Aorta (tissue), 5 donors: ENCODE data around the gene PTPRG. TPM values are rescaled to one million over a fixed set of nuclear protein-coding genes. Genes with fewer than 3 reads are reported as not detected.

Experiments used
- ATAC-seq: fragments of 200-7000 bp; cut with Tn5 transposase; one replicate; pipeline ENCODE4 v1.9.1; 2022; ENCODE audit warnings: moderate library complexity; ENCODE audit not compliant: low FRiP score
- DNase-seq, 2 donors: peaks; one replicate each; pipeline ENCODE4 v3.0.0-alpha.2; 2020
- H3K27ac ChIP-seq, 2 donors: one replicate each; pipeline ENCODE4 v1.5.1; 2013; ENCODE audit warnings: low read length in 2 of 2, mild to moderate bottlenecking in 2 of 2, moderate library complexity in 2 of 2, control low read depth in 1 of 2, inconsistent platforms in 1 of 2, low read depth in 1 of 2
- H3K27me3 ChIP-seq, 2 donors: one replicate each; pipeline ENCODE4 v1.6.1; 2013; ENCODE audit warnings: control low read depth in 1 of 2, low read length in 1 of 2, mild to moderate bottlenecking in 1 of 2, moderate library complexity in 1 of 2; ENCODE audit not compliant: insufficient read depth in 2 of 2, control insufficient read depth in 1 of 2
- H3K36me3 ChIP-seq, 2 donors: one replicate each; pipeline ENCODE4 v1.6.1; 2013; ENCODE audit warnings: control low read depth in 1 of 2, low read length in 1 of 2, mild to moderate bottlenecking in 1 of 2; ENCODE audit not compliant: insufficient read depth in 2 of 2, control insufficient read depth in 1 of 2
- H3K4me1 ChIP-seq, 2 donors: one replicate each; pipeline ENCODE4 v1.6.1; 2013; ENCODE audit warnings: low read length in 2 of 2, control low read depth in 1 of 2, mild to moderate bottlenecking in 1 of 2, moderate library complexity in 1 of 2; ENCODE audit not compliant: insufficient read depth in 2 of 2, control insufficient read depth in 1 of 2
- H3K4me3 ChIP-seq, 2 donors: one replicate each; pipeline ENCODE4 v1.5.1; 2013; ENCODE audit warnings: low read length in 2 of 2, control low read depth in 1 of 2, mild to moderate bottlenecking in 1 of 2
- H3K9me3 ChIP-seq: one replicate; pipeline ENCODE4 v1.6.1; 2013; ENCODE audit warnings: mild to moderate bottlenecking, low read length; ENCODE audit not compliant: control insufficient read depth
- WGBS, 2 donors: extraction: QIAGEN DNeasy Blood & Tissue Kit; methylation state at CpG; one replicate each; pipeline ENCODE4 v1.1.7; 2013; 5-methylcytosine and 5-hydroxymethylcytosine counted together
- intact Hi-C, 2 donors: fragments of 100-400 bp; cut with DNase I; formaldehyde crosslinking; loops; one replicate each; pipeline versions ENCODE4 v1.14.2 to v1.15.0; 2022
- long read RNA-seq, 2 donors: library from polyadenylated mRNA; unstranded; transcript quantifications; one replicate each; pipeline ENCODE4 v2.0.0, GENCODE V29; 2020 to 2021
- polyA plus RNA-seq, 2 donors: library from polyadenylated mRNA; stranded (reverse); fragments of 200-250 nt; gene quantifications; one replicate each; pipeline ENCODE4 v1.2.3, GENCODE V29; 2013
- total RNA-seq, 2 donors: library from RNA; stranded (reverse); fragmentation: NEBNext Ultra II Directional; extraction: Animal tissue kit (Norgen Biotek cat#: 25700); gene quantifications; one replicate each; pipeline ENCODE4 v1.2.1, GENCODE V29; 2021
- donor health status: healthy with polysubstance abuse.
- donor health status: Bipolar disorder and iron deficiency.
- donor health status: DM: no; HTN: no; CAD: no.
- donor health status: DM: no; HTN: no; CAD: no.
- donor health status: DM: yes; HTN: yes; CAD: no.

Gene PTPRG
- total RNA-seq, result 100 to 1,000 TPM in 1 of 2 donors, 10 to 100 TPM in 1; 85.0 to 150 TPM
- 10 to 100 TPM in 1 of 2 donors, 1 to 10 TPM in 1; 5.3 to 19.8 TPM for polyA plus RNA-seq
- long read RNA-seq, donor 1, partial matches to known transcripts, result 14 of 138 reads
- long read RNA-seq, donor 1, other reads (novel, unspliced or antisense), result 124 of 138 reads
- long read RNA-seq, donor 2, partial matches to known transcripts, result 6 of 65 reads
- long read RNA-seq, donor 2, other reads (novel, unspliced or antisense), result 59 of 65 reads

GRCh38 chr3:61561374-61562041 lies at the start of gene PTPRG:
TSS of gene PTPRG (plus strand) at chr3:61561571. CDS start at chr3:61562288, 717 bp downstream.
- peak within 1 kb of the TSS; percentile 78 to 89 for H3K27ac ChIP-seq
- no peaks in the 10 kb centered on the region for H3K9me3 ChIP-seq
- H3K27me3 ChIP-seq, result no peaks in the 10 kb centered on the region
- H3K4me3 ChIP-seq, result peak within 1 kb of the TSS; percentile 97 to 99
- peak; percentile 88 for ATAC-seq
- H3K36me3 ChIP-seq, result no peaks in the 10 kb centered on the region
- 0 to 1% methylated on average over 64 to 74 of the region's 74 CpGs for WGBS, 2 donors
- intact Hi-C loops, result loop anchor here (2.0 to 10.0 kb wide), 8 partner anchors 261 to 626 kb away; partner anchors contain the start of gene FHIT (in 1 of the 2)
- DNase-seq, result peak; percentile 91 to 95
- H3K4me1 ChIP-seq, result no peaks in the 10 kb centered on the region

GRCh38 chr3:61518590-61518989 lies 42.8 kb upstream of the PTPRG start:
- H3K27ac ChIP-seq, result no peak overlapping the region
- no peak overlapping the region for H3K4me3 ChIP-seq
- no peaks in the 10 kb centered on the region for H3K27me3 ChIP-seq
- H3K9me3 ChIP-seq, result no peaks in the 10 kb centered on the region
- ATAC-seq (no peak), DNase-seq (no peak)
- H3K36me3 ChIP-seq, result no peaks in the 10 kb centered on the region
- H3K4me1 ChIP-seq, result peaks cover 0 to 2% of the 10 kb centered on the region in 2 donors
- intact Hi-C loops, result no loop called here
- WGBS, 2 donors, result 94 to 100% methylated on average over 1 of the region's 1 CpG

- Histone ChIP-seq H3K36me3 (no peaks in the 10 kb centered on the region), H3K27me3 (no peaks in the 10 kb centered on the region), H3K4me3 (no peak overlapping the region), H3K4me1 (peaks cover 0 to 2% of the 10 kb centered on the region in 2 donors), H3K9me3 (no peaks in the 10 kb centered on the region), H3K27ac (no peak overlapping the region)
- DNase-seq (no peak), ATAC-seq (no peak)
- intact Hi-C loops, result no loop called here
- 46 to 48% methylated on average over 2 of the region's 2 CpGs for WGBS, 2 donors
These were observed 40.3 kb upstream of the PTPRG start for GRCh38 chr3:61520966-61521628.

- 73 to 79% methylated on average over 4 of the region's 4 CpGs for WGBS, 2 donors
- ATAC-seq (no peak), DNase-seq (no peak)
- Histone ChIP-seq H3K36me3 (no peaks in the 10 kb centered on the region), H3K4me3 (no peak overlapping the region), H3K27me3 (no peaks in the 10 kb centered on the region), H3K27ac (no peak overlapping the region), H3K9me3 (no peaks in the 10 kb centered on the region), H3K4me1 (peaks cover 0 to 2% of the 10 kb centered on the region in 2 donors)
- intact Hi-C loops, result no loop called here
These were observed 39.3 kb upstream of the PTPRG start for GRCh38 chr3:61522060-61522459.

- no peaks in the 10 kb centered on the region for H3K36me3 ChIP-seq
- peaks cover 0 to 2% of the 10 kb centered on the region in 2 donors for H3K4me1 ChIP-seq
- H3K27me3 ChIP-seq, result no peaks in the 10 kb centered on the region
- H3K4me3 ChIP-seq, result no peak overlapping the region
- ATAC-seq (no peak), DNase-seq (no peak)
- 63 to 66% methylated on average over 2 of the region's 2 CpGs for WGBS, 2 donors
- no peak overlapping the region for H3K27ac ChIP-seq
- intact Hi-C loops, result no loop called here
- H3K9me3 ChIP-seq, result no peaks in the 10 kb centered on the region
These were observed 38.7 kb upstream of the PTPRG start for GRCh38 chr3:61522626-61523025.

GRCh38 chr3:61524933-61525332 lies 36.4 kb upstream of the PTPRG start:
- Histone ChIP-seq H3K27ac (no peak overlapping the region), H3K27me3 (no peaks in the 10 kb centered on the region), H3K9me3 (no peaks in the 10 kb centered on the region), H3K4me3 (no peak overlapping the region), H3K36me3 (no peaks in the 10 kb centered on the region), H3K4me1 (peaks cover 0 to 2% of the 10 kb centered on the region in 2 donors)
- DNase-seq (no peak), ATAC-seq (no peak)
- intact Hi-C loops, result no loop called here
- WGBS, 2 donors, result 70 to 71% methylated on average over 4 of the region's 4 CpGs

- ATAC-seq (no peak), DNase-seq (no peak)
- H3K4me1 ChIP-seq, result peaks cover 0 to 2% of the 10 kb centered on the region in 2 donors
- H3K27me3 ChIP-seq, result no peaks in the 10 kb centered on the region
- intact Hi-C loops, result no loop called here
- no peaks in the 10 kb centered on the region for H3K36me3 ChIP-seq
- 96 to 97% methylated on average over 5 of the region's 5 CpGs for WGBS, 2 donors
- no peak overlapping the region for H3K4me3 ChIP-seq
- no peaks in the 10 kb centered on the region for H3K9me3 ChIP-seq
- H3K27ac ChIP-seq, result no peak overlapping the region
These were observed 35.1 kb upstream of the PTPRG start for GRCh38 chr3:61526308-61526707.

- peaks cover 0 to 2% of the 10 kb centered on the region in 2 donors for H3K4me1 ChIP-seq
These were observed 34.4 kb upstream of the PTPRG start for GRCh38 chr3:61527011-61527410.

More at GRCh38 chr3:61527011-61527410, 34.4 kb upstream of the PTPRG start:
- Histone ChIP-seq H3K4me3 (no peak overlapping the region), H3K27ac (no peak overlapping the region), H3K36me3 (no peaks in the 10 kb centered on the region), H3K27me3 (no peaks in the 10 kb centered on the region), H3K9me3 (no peaks in the 10 kb centered on the region)
- ATAC-seq, result no peak
- DNase-seq, result no peak
- 92 to 94% methylated on average over 8 of the region's 8 CpGs for WGBS, 2 donors
- intact Hi-C loops, result no loop called here
